ELR (cell line): ENCODE measurements around the gene G6PD.
"Not testable (repeated sequence)": the region's sequence is repeated elsewhere in the genome, so short reads cannot be mapped to it uniquely, and the experiment has no call there.

ENCODE experiments used
- DNase-seq: peaks from one replicate; pipeline ENCODE4 v3.0.0-alpha.2; 2015; ENCODE audit warnings: low read depth

Gene G6PD

DNA sequence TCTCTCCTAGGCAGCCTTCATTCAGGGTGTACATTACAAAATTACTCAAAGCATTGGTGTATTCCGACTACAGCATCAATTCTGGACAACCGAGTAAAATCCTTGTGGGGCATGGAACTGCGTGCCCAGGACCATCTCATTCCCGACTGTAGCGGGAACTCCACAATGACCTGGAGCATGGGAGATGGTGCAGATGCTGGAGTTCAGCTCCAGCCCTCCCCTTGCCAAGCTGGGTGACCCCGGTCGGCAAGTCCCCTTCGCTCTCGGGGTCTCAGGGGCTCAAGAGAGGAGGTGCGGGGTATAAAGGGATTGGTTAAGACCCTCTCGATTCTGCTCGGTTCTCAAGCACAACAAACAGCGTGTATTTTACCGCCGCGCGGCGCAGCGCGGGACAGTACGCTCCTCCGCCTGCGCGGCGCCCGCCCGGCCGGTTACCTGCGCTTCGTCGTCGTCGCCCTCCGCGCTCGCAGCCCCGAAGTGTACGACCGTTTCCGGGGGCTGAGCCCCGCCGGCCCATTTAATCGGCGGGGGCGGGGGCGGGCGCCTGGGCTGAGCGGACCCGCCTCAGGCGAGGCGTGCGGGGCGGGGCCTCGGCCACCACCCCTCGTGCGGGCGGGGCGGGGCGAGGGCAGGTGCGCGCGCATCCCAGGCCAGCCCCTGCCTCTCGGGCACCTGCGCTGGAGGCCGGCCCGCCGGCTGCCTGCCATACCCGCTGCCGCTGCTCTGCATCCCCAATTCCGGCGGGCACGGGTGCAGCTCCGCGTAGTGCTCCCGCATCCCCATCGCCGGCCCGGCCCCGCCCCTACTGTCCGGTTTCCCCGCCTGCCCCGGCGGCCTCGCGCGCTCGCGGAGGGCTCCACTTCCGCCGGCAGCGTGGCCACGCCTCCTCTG, at the start of gene G6PD:
G6PD (minus strand) TSS at position 493 of the 891 bp plus-strand sequence. CDS start 691 bp downstream, outside the sequence.
- DNase-seq, result peak; percentile 73

DNA sequence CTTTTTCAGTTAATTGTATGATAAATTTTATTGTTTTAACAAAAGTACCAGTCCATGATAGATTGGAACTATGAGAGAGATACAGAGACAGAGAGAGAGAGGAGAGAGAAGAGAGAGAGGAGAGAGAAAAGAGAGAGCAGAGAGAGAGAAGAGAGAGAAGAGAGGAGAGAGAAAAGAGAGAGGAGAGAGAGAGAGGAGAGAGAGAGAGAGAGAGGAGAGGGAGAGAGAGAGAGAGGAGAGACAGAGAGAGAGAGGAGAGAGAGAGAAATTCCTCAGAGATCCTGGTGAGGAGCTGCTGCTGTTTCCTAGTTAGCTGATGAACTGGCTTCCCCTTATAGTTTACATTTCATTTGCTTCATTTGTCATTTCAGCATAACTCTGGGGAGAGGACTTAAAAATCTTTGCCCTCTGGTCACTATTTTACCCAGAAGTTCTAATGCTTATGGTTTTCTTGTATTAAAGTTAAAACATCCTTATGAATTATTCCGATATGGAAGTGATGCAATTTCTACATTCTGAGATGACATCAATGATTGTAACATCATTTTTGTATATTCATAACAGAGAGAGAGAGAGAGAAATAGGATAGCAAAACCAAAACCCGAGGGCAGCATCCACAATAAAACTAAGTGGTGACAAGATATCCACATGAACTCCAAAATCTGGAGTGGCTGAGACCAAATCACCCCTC, 49.1 kb upstream of the G6PD start:
- no peak for DNase-seq

DNA sequence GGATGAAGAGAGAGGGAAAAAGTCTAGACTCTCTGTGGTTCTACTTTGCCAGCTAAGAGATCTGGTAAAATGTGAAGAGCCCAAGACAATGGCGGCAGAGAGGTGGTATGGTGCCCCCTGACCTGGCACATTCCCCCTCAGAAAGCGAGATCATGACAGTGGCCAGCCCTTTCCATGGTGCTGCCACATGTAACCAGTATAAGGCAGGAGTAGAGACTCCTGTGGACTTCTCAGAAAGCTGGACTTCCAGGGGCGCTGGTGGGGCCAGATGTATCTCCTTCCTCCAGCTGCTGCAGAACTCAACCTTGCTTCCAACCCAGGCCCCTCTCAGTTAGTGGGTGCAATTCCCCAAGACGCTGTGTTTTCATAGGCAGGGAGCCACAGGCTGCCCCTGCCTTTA, 47.8 kb upstream of the G6PD start:
- no peak for DNase-seq

DNA sequence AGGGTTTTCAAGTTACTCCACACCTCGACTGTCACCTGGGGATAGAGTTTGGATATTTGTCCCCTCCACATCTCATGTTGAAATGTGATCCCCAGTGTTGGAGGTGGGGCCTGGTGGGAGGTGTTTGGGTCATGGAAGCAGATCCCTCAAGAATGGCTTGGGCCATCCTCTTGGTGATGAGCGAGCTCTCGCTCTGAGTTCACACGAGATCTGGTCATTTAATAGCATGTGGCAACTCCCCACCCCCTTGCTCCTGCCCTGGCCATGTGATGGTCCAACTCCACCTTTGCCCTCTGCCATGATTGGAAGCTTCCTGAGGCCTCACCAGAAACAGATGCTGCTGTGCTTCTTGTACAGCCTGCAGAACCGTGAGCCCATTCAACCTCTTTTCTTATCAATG, 46.6 kb upstream of the G6PD start:
- DNase-seq, result no peak

- DNase-seq, result no peak
Measured at GRCh38 chrX:154592505-154592904, 45.9 kb upstream of the G6PD start.

DNA sequence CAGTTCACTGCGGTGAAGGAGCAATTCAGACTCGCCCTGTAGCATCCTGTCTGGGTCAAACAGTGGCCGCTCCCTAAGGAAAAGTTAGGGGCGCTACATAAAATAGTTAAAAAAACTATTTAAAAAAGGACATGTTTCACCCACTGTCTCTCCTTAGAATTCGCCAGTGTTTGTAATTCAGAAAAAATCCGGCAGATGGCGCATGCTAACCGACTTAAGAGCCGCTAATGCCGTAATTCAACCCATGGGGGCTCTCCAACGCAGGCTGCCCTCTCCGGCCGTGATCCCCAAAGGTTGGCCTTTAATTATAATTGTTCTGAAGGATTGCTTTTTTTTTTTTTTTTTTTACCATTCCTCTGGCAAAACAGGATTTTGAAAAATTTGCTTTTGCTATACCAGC, 43.8 kb upstream of the G6PD start:
- DNase-seq, result not testable (repeated sequence)

DNA sequence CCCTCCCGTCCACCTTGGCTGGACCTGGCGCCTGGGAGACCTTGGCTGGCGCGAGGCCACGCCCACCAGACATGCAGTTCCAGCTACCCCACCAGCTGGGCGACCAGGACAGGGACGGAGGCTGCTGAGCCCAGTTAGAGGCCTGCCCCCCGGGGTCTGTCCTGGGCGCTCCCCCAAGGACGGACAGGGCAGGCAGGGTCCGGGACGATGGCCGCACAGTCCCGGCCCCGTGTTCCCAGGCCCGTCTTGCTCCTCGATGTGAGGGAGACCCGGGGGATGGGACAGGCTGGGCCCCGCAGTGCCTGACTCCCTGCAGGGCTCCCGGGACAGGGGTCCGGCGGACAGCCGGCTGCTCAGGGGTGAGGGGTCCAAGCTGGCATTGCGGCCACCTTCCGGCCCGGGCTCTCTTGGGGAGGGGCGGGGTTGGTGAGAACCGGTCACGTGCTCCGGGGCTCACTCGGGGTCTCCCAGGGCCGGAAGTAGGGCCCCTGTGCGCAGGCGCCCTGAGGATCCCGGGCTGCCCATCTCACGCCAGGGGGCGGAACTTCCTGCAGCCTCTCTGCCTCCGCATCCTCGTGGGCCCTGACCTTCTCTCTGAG, 38.0 kb upstream of the G6PD start, which contains the start of gene CTAG1A:
CTAG1A (plus strand) TSS at position 549 of the 599 bp plus-strand sequence. CDS start 74 bp downstream, outside the sequence.
- DNase-seq, result not testable (repeated sequence)

DNA sequence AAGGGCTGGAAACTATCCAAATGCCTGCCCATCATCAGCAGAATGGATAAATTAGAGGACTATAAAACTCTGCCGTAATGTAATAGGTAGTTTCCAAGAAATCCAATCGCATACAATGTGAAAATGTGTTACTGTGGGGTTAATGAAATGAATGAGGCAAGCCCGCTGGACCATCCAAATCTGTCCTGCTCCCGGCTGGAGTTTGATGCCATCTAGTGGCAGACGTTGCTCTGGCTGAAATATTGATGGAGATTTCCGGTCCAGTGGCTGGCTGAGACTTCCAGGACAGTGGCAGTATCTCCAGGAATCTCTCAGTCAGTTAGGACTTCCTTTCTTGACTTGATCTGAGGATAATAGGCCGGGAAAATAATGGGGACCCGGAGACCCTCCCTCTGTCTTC, 36.3 kb upstream of the G6PD start:
- not testable (repeated sequence) for DNase-seq

DNA sequence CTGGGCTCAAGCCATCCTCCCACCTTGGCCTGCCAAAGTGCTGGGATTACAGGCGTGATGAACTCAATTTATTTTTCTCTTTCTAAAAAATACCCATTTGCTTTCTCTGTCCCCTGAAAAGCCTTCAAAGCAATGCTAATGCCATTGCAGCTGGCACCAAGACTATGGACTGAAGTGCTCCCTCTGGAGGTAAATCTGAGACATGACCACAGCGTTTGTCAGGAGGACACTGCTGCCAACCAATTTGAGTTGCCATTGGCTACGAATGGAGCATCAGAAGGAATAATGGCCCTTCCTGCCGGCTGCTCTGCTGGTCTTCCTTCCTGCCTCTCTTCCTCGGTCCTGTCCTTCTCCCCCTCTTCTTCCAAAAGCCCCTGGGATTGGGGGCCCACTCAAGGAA, 28.4 kb upstream of the G6PD start:
- not testable (repeated sequence) for DNase-seq

DNA sequence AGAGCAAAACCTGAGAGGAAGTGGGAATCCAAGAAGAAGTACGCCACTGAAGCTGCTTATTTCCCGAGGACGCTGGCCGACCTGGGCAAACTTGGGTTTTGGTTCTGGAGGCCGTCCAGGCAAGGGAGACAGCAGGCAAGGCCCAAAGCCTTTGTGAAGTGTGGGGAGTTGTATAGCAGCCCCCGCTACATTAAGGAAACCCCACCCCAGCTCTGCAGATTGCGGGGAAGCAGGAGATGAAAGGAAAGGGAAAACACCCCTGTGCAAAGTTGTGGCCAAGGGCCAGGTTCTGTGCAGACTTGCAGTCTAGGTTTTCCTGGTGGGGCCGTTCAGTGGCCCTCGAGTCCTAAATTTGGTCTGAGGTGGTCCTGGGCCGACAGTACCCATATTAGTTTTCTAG, 26.4 kb upstream of the G6PD start:
- not testable (repeated sequence) for DNase-seq

- DNase-seq, result not testable (repeated sequence)
Measured at GRCh38 chrX:154570361-154570760, 23.7 kb upstream of the G6PD start.

GRCh38 chrX:154562295-154562694, 15.6 kb upstream of the G6PD start:
- not testable (repeated sequence) for DNase-seq

DNA sequence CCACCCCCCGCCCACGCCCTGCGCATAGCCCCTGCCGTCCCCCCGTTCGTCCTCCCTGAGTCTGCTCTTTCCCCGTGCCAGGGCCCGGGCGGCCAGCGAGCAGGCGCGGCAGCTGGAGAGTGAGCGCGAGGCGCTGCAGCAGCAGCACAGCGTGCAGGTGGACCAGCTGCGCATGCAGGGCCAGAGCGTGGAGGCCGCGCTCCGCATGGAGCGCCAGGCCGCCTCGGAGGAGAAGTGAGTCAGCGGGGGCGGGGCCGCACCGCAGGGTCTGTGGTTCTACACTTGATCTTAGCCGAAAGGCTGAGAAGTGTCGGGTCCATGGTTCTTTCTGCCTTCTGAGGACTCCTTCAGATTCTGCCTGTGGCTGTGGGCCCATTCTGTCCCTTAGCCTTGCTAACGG, 13.7 kb upstream of the G6PD start:
- DNase-seq, result not testable (repeated sequence)

DNA sequence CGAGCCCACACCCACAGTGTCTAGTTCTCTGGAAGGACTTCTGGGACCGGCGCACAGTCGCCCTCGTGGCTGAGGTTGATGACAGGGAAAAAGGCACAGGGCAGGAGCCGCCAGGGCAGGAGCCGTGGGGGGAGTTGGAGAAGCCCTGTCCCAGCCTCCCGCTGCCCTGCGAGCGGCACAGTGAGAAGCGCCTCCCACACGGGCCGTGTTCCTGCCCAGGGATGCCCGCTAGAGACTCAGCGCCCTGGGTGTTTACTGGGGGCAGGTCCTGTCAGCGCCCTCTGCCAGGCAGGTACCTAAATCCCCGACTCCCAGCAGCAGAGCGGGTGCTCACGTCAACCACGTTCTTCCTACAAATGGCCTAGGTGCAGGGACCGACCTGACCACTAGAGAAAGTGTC, 12.2 kb upstream of the G6PD start:
- DNase-seq, result not testable (repeated sequence)

GRCh38 chrX:154558060-154558690, 11.5 kb upstream of the G6PD start:
- not testable (repeated sequence) for DNase-seq

DNA sequence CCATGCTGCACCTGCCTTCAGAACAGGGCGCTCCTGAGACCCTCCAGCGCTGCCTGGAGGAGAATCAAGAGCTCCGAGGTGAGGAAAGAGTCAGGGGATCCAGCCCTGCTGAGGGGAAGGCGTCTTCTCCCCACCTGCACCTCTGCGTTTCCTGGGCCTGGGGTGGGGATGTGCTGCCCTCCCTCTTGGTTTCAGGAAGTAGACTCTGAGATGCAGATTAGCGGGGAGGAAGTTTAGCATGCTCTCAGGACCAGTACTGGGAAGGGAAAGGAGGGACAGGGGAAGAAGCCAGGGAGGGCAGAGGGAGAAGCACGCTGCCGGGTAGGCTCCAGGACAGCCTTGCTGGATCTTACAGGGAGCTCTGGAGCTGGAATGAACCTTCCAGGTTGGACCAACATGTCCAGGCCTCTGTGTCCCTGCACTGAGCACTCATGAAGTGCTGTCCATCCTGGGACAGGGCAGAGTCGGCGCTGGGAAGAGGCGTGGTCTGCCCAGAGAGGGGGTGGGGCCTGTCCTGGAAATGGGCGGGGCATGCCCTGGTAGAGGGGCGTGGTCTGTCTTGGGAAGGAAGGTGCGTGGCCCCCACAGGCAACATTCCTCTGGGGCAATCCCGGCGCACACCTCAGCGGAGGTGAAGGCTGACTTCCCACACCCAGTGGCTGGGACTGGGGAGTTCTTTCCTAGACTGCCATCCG, 5.6 kb upstream of the G6PD start:
- DNase-seq, result not testable (repeated sequence)

- DNase-seq, result peak; percentile 40
Measured at GRCh38 chrX:154549766-154550165, 3.1 kb upstream of the G6PD start.

DNA sequence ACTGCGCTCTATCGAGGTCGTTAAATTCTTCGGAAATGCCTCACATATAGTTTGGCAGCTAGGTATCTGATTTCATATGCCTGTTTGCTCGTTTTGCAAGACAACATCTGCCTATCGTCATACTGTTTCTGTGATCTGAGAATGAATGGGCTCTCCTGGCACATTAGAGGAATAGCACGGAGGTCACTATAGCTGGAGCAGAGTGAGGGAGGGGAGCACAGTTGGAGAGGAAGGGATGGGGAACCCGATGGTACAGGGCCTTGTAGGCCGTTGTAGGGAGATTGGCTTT, 1.3 kb upstream of the G6PD start:
- no peak for DNase-seq

DNA sequence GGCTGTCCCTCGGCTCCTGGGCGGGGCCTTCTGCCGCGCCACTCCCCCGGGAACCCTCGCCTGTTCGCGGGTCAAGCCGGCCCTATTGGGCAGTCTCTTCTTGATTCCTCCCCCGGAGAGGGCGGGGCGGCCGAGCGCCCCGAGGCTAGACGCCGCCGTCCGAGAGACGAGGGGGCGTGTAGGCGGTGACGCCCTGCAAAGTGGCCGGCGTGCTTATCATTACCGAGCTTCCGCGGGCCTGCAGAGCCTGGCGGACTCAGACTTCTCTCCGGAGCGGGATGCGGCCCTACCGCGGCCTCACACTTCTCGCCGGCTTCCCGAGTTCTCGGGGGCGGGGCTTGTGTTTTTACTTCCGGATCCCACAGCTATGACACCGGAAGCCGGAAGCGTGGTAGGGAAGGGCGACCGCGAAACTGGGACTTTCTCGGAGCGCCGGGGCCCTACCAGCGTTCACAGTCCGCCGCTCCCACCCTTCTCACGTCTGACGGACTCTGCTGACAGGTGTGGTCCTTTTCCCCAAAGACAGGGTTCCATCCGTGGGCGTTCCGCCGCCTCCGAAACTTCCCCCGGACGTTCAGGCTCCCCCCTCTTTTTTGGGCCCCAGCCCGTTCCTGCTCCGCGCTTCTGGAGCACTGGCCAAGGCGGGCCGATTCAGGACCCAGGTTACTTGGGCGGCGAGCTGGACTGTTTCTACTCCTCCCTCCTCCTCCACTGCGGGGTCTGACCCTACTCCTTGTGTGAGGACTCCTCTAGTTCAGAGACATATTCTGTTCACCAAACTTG, 790 bp upstream of the G6PD start, which contains the start of gene IKBKG:
IKBKG (plus strand) TSS at position 376 of the 783 bp plus-strand sequence. CDS start 4,383 bp downstream, outside the sequence.
- DNase-seq, result peak; percentile 91

- DNase-seq, result peak; percentile 10
Measured at GRCh38 chrX:154545673-154546274, 872 bp downstream of the G6PD start.
